GM12892 (cell line): ENCODE data around the gene LITAF.

Experiments used
- DNase-seq: peaks from one replicate; pipeline ENCODE4 v3.0.0; 2011; ENCODE audit not compliant: insufficient read length
- FAIRE-seq: peaks from 2 replicates; lab custom pipeline; 2011; peaks lifted over from hg19 to GRCh38; lab: Jason Lieb, UNC
- POLR2A ChIP-seq: IDR thresholded peaks from 2 replicates; pipeline ENCODE4 v1.6.1; 2011; ENCODE audit warnings: low read depth, low read length, control low read depth
- POLR2AphosphoS5 ChIP-seq: IDR thresholded peaks from 2 replicates; pipeline ENCODE4 v1.6.1; 2011; ENCODE audit warnings: low read depth, low read length, control low read depth
- TAF1 ChIP-seq: IDR thresholded peaks from 2 replicates; pipeline ENCODE4 v1.6.1; 2011; ENCODE audit warnings: low read depth, mild to moderate bottlenecking, control low read depth, low read length, borderline replicate concordance

The LITAF gene

DNA sequence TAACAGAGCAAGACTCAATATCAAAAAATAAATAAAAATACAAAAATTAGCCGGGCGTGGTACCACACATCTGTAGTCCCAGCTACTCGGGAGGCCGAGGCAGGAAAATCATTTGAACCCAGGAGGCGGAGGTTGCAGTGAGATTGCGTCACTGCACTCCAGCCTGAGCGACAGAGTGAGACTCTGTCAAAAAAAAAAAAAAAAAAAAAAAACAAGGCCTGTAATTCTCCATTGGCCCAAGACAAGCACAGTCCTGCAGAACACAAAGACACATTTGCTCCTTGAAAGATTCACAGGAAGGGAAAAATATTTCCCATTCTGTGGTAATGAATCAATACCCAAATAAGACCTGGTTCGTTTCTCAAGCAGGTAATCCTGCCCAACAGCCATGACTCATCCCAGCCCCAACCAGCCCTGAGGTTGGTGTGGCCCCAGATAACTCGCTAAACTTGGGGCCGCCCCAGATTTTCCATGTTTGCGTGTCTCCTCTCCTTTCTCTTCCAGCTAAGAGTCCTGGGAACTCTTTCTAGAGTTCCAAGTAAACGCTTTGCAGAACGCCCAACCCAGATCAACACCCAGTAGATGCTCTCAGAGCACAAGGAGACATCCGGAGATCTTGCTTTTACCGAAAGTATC lies 41.2 kb upstream of the LITAF start:
- no peak for FAIRE-seq
- DNase-seq: no peak

GRCh38 chr16:11627292-11627663 lies 40.6 kb upstream of the LITAF start:
- DNase-seq (no peak), FAIRE-seq (no peak)
- no peak for TF ChIP-seq POLR2A
- no peak for TF ChIP-seq TAF1
- no peak for TF ChIP-seq POLR2AphosphoS5

More for the DNA sequence above, 41.2 kb upstream of the LITAF start:
- TF ChIP-seq POLR2AphosphoS5 (no peak), TAF1 (no peak), POLR2A (no peak)

DNA sequence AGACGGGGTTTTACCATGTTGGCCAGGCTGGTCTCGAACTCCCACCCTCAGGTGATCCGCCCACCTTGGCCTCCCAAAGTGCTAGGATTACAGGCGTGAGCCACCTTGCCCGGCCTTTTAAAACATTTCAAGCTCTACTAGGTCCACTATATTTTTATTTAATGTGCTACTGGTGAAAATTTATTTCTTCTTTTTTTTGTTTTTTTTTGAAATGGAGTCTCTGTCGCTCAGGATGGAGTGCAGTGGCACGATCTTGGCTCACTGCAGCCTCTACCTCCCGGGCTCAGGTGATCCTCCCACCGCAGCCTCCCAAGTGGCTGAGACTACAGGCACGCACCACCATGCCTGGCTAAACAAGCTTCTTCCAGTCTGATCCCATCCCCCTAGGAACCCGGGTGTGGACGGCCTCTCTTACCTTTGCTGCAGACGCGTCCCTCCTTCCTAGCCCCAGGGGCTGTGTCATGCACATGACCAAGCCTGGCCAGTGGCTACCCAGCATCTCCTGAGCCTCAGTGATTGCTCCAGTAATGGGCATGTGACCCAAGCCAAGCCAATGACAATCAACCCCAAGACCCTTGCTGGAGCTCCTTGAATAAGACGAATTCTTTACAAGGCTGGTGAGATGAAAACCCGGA lies 40.1 kb upstream of the LITAF start:
- FAIRE-seq (no peak), DNase-seq (no peak)
- TF ChIP-seq POLR2AphosphoS5 (no peak), POLR2A (no peak), TAF1 (no peak)

- no peak for FAIRE-seq
- TF ChIP-seq POLR2AphosphoS5: no peak
- no peak for DNase-seq
These were observed 39.0 kb upstream of the LITAF start for GRCh38 chr16:11625769-11626168.

DNA sequence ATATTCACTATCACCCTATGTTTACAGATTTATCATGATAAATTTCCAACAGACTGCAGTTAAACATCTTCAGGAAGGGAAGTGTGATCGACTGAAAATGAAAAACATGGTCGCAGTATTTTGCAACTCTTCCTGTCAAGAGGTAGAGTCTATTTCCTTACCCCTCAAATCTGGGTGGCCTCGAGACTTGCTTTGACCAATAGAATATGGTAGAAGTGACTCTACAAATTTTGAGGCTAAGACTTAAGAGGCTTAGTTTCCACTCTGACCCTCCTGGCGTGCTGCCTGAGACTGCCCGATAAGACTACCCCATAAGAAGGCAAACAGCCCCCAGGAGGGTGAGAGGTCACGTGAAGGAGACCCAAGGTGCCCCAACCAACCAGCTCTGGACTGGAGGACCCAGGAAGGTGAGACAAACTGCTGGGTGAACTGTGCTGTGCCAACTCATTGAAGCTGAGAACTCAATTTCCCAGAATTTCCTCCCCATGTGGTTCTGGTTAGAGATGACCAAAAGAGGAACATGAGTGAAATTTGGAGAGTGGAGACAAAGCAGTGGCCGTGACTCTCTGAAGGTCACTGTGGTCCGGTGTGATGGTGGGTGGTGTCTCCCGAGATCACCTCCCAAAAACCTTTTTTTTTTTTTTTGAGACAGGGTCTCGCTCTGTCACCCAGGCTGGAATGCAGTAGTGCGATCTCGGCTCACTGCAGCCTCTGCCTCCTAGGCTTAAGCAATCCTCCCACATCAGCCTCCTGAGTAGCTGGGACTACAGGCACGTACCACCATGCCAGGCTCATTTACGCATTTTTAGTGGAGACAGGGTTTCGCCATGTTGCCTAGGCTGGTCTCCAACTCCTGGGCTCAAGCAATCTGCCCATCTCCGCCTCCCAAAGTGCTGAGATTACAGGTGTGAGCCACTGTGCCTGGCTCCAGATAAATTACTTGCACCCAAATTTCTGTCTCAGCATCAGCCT lies 38.2 kb upstream of the LITAF start:
- no peak for DNase-seq
- FAIRE-seq: no peak

DNA sequence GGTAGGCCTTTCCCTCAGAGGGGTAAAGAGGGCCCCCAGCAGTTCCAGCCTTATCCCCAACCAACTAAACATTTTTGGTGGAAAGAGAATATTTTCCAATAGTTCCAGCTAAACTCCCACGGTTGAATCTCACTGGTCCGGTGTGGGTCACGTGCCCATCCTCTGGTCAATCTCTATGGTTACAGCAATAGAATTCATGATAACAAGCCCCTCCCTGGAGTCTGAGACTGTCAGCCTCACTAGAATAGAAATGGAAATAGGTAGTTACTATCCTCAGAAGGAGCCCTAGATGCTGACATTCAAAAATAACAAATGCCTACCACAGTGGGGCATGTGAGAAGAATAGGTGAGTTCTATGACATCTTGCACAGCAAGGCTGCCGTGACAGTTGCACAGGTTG lies 37.5 kb upstream of the LITAF start:
- no peak for FAIRE-seq
- no peak for DNase-seq
- TF ChIP-seq TAF1: no peak
- TF ChIP-seq POLR2AphosphoS5: no peak

More for the DNA sequence above, 38.2 kb upstream of the LITAF start:
- TF ChIP-seq POLR2AphosphoS5 (no peak), POLR2A (no peak), TAF1 (no peak)

DNA sequence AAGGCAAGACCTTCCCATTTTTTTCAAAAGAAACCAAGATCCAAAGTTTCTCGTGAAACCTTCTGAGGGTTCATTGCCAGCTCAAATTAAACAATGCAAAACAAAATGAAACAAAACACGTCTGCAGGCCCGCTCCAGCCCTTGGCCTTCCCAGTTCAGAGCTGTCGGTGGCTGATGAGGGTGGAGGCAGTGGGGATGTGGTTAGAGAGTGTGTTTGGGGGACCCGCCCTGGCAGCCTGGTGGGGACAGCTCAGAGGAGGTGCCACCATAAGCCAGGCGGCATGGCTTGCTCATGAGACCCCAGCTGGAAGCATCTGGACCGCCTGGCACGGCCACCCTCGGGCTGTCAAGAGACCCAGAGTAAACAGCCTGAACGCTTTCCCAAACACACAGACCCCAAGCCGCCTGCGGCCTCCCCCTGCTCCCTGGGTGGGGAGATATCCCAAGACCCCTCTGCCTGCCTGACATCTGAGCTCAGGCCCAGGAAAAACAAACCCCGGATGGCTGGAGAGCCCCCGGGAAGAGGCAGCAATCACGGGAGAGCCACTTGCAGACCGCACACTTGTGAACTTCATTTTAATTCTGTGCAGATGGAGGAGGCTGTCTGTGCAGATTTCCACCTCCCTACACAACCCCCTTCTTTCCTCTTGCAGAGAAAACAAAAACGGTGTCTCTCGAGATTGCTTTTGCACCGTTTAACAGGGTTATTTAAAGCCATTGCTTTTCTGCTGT lies 35.4 kb upstream of the LITAF start:
- DNase-seq (peak; percentile 48), FAIRE-seq (peak; percentile 64)
- no peak for TF ChIP-seq POLR2AphosphoS5
- no peak for TF ChIP-seq POLR2A
- no peak for TF ChIP-seq TAF1

DNA sequence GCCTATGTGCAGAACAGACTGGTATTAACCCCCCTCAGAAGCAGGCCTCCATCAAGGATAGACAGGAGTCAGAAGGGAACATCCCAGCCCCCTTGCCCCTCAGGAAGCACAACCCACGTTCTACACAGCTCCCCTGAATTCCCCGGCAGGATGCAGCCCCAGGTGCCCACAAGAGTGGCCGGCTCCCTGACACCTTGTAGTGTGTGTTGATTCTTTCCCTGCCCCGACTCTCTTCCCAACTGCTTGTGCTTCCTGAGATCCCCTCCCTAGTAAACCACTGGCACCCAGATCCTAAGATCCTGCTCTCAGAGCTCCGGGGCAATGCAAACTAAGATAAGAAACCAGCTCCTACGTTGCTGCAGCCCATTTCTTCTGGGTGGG lies 34.8 kb upstream of the LITAF start:
- TF ChIP-seq POLR2A: no peak
- FAIRE-seq: no peak

DNA sequence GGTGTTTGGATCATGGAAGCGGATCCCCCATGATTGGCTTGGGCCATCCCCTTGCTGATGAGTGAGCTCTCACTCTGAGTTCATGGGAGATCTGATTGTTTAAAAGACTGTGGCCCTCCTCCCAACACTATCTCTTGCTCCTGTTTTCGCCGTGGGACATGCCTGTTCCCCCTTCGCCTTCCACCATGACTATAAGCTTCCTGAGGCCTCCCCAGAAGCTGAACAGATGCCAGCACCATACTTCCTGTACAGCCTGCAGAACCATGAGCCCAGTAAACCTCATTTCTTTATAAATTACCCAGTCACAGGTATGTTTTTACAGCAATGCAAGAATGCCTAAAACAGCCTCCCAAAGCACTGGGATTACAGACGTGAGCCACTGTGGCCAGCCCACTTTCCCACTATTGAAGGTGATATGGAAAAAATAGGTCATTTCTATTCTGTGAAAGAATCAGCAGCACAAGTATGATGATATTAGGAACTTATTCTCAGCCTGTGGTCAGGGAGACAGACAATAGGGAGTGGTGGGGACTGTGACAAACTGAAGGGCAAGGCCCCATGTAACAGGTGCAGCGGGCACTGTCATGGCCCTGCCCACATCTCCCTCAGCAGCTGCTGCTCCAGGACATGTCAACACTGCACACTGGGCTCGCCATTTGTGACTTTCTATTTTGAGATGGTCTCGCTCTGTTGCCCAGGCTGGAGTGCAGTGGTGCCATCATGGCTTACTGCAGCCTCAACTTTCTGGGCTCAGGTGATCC lies 33.7 kb upstream of the LITAF start:
- FAIRE-seq (no peak), DNase-seq (no peak)
- TF ChIP-seq TAF1 (no peak), POLR2AphosphoS5 (no peak), POLR2A (no peak)

More for the DNA sequence above, 34.8 kb upstream of the LITAF start:
- no peak for DNase-seq

- peak; percentile 67 for FAIRE-seq
- TF ChIP-seq POLR2AphosphoS5: no peak
- TF ChIP-seq POLR2A: no peak
- TF ChIP-seq TAF1: no peak
- no peak for DNase-seq
These were observed 32.7 kb upstream of the LITAF start for GRCh38 chr16:11619327-11619851.
